ENCODE data around the gene LGALS8. TPM values are rescaled to one million over a fixed set of nuclear protein-coding genes. Genes with fewer than 3 reads are reported as not detected.

The LGALS8 gene
- total RNA-seq, 1 donor from 2014 or later = 15.7 TPM

- Histone ChIP-seq H3K36me3 (ENCODE audit: control insufficient read depth in 3 of 3, insufficient read depth in 3 of 3, low read length in 3 of 3) (peaks cover 24 to 28% (median 25%) of the 10 kb centered on the region in 3 donors), H3K9me3 (ENCODE audit: control insufficient read depth in 3 of 3, low read length in 3 of 3) (no peaks in the 10 kb centered on the region), H3K27me3 (ENCODE audit: control insufficient read depth in 3 of 3, insufficient read depth in 3 of 3, low read length in 3 of 3) (no peaks in the 10 kb centered on the region), H3K4me3 (ENCODE audit: low read length in 3 of 3) (no peak overlapping the region), H3K27ac (ENCODE audit: low read depth, low read length) (no peak overlapping the region), H3K9ac (ENCODE audit: low read depth in 1 of 3, low read length in 3 of 3) (no peak overlapping the region), H3K4me1 (ENCODE audit: control insufficient read depth in 3 of 3, insufficient read depth in 3 of 3, low read length in 3 of 3) (peaks cover 7 to 8% (median 7%) of the 10 kb centered on the region in 3 donors)
These were observed 11.9 kb downstream of the LGALS8 start for GRCh38 chr1:236535662-236536161.

GRCh38 chr1:236536540-236536939 is 12.8 kb downstream of the LGALS8 start:
- peaks cover 7% of the 10 kb centered on the region in 3 donors for H3K4me1 ChIP-seq (ENCODE audit: control insufficient read depth in 3 of 3, insufficient read depth in 3 of 3, low read length in 3 of 3)
- no peak overlapping the region for H3K27ac ChIP-seq (ENCODE audit: low read depth, low read length)
- peaks cover 28 to 33% (median 29%) of the 10 kb centered on the region in 3 donors for H3K36me3 ChIP-seq (ENCODE audit: control insufficient read depth in 3 of 3, insufficient read depth in 3 of 3, low read length in 3 of 3)
- no peak overlapping the region for H3K4me3 ChIP-seq (ENCODE audit: low read length in 3 of 3)
- H3K9ac ChIP-seq (ENCODE audit: low read depth in 1 of 3, low read length in 3 of 3) = no peak overlapping the region
- H3K27me3 ChIP-seq (ENCODE audit: control insufficient read depth in 3 of 3, insufficient read depth in 3 of 3, low read length in 3 of 3) = no peaks in the 10 kb centered on the region
- H3K9me3 ChIP-seq (ENCODE audit: control insufficient read depth in 3 of 3, low read length in 3 of 3) = no peaks in the 10 kb centered on the region

- no peaks in the 10 kb centered on the region for H3K27me3 ChIP-seq (ENCODE audit: control insufficient read depth in 3 of 3, insufficient read depth in 3 of 3, low read length in 3 of 3)
- no peaks in the 10 kb centered on the region for H3K9me3 ChIP-seq (ENCODE audit: control insufficient read depth in 3 of 3, low read length in 3 of 3)
- H3K9ac ChIP-seq (ENCODE audit: low read depth in 1 of 3, low read length in 3 of 3) = no peak overlapping the region
- H3K27ac ChIP-seq (ENCODE audit: low read depth, low read length) = no peak overlapping the region
- no peaks in the 10 kb centered on the region for H3K4me1 ChIP-seq (ENCODE audit: control insufficient read depth in 3 of 3, insufficient read depth in 3 of 3, low read length in 3 of 3)
- no peak overlapping the region for H3K4me3 ChIP-seq (ENCODE audit: low read length in 3 of 3)
- peaks cover 43 to 65% (median 59%) of the 10 kb centered on the region in 3 donors for H3K36me3 ChIP-seq (ENCODE audit: control insufficient read depth in 3 of 3, insufficient read depth in 3 of 3, low read length in 3 of 3)
These were observed 17.2 kb downstream of the LGALS8 start for GRCh38 chr1:236540813-236541465.

- H3K36me3 ChIP-seq (ENCODE audit: control insufficient read depth in 3 of 3, insufficient read depth in 3 of 3, low read length in 3 of 3) = peaks cover 46 to 66% (median 66%) of the 10 kb centered on the region in 3 donors
- H3K9me3 ChIP-seq (ENCODE audit: control insufficient read depth in 3 of 3, low read length in 3 of 3) = no peaks in the 10 kb centered on the region
These were observed 17.9 kb downstream of the LGALS8 start for GRCh38 chr1:236541710-236542109.

GRCh38 chr1:236543065-236543669 is 19.4 kb downstream of the LGALS8 start:
- H3K9ac ChIP-seq (ENCODE audit: low read depth in 1 of 3, low read length in 3 of 3) = no peak overlapping the region

More at GRCh38 chr1:236541710-236542109, 17.9 kb downstream of the LGALS8 start:
- no peak overlapping the region for H3K4me3 ChIP-seq (ENCODE audit: low read length in 3 of 3)
- no peaks in the 10 kb centered on the region for H3K4me1 ChIP-seq (ENCODE audit: control insufficient read depth in 3 of 3, insufficient read depth in 3 of 3, low read length in 3 of 3)
- H3K27me3 ChIP-seq (ENCODE audit: control insufficient read depth in 3 of 3, insufficient read depth in 3 of 3, low read length in 3 of 3) = no peaks in the 10 kb centered on the region
- H3K27ac ChIP-seq (ENCODE audit: low read depth, low read length) = no peak overlapping the region
- H3K9ac ChIP-seq (ENCODE audit: low read depth in 1 of 3, low read length in 3 of 3) = no peak overlapping the region

GRCh38 chr1:236545621-236546169 is 21.9 kb downstream of the LGALS8 start:
- H3K4me3 ChIP-seq (ENCODE audit: low read length in 3 of 3) = no peak overlapping the region
- H3K27ac ChIP-seq (ENCODE audit: low read depth, low read length) = no peak overlapping the region
- no peaks in the 10 kb centered on the region for H3K4me1 ChIP-seq (ENCODE audit: control insufficient read depth in 3 of 3, insufficient read depth in 3 of 3, low read length in 3 of 3)
- H3K9me3 ChIP-seq (ENCODE audit: control insufficient read depth in 3 of 3, low read length in 3 of 3) = no peaks in the 10 kb centered on the region
- no peaks in the 10 kb centered on the region for H3K27me3 ChIP-seq (ENCODE audit: control insufficient read depth in 3 of 3, insufficient read depth in 3 of 3, low read length in 3 of 3)
- no peak overlapping the region for H3K9ac ChIP-seq (ENCODE audit: low read depth in 1 of 3, low read length in 3 of 3)
- H3K36me3 ChIP-seq (ENCODE audit: control insufficient read depth in 3 of 3, insufficient read depth in 3 of 3, low read length in 3 of 3) = peaks cover 53 to 88% (median 80%) of the 10 kb centered on the region in 3 donors

More at GRCh38 chr1:236543065-236543669, 19.4 kb downstream of the LGALS8 start:
- Histone ChIP-seq H3K4me3 (ENCODE audit: low read length in 3 of 3) (no peak overlapping the region), H3K27me3 (ENCODE audit: control insufficient read depth in 3 of 3, insufficient read depth in 3 of 3, low read length in 3 of 3) (no peaks in the 10 kb centered on the region), H3K4me1 (ENCODE audit: control insufficient read depth in 3 of 3, insufficient read depth in 3 of 3, low read length in 3 of 3) (no peaks in the 10 kb centered on the region), H3K9me3 (ENCODE audit: control insufficient read depth in 3 of 3, low read length in 3 of 3) (no peaks in the 10 kb centered on the region), H3K36me3 (ENCODE audit: control insufficient read depth in 3 of 3, insufficient read depth in 3 of 3, low read length in 3 of 3) (peaks cover 50 to 77% (median 77%) of the 10 kb centered on the region in 3 donors), H3K27ac (ENCODE audit: low read depth, low read length) (no peak overlapping the region)

GRCh38 chr1:236548452-236548851 is 24.7 kb downstream of the LGALS8 start:
- H3K36me3 ChIP-seq (ENCODE audit: control insufficient read depth in 3 of 3, insufficient read depth in 3 of 3, low read length in 3 of 3) = peaks cover 62 to 87% (median 84%) of the 10 kb centered on the region in 3 donors
- no peaks in the 10 kb centered on the region for H3K4me1 ChIP-seq (ENCODE audit: control insufficient read depth in 3 of 3, insufficient read depth in 3 of 3, low read length in 3 of 3)
- no peak overlapping the region for H3K27ac ChIP-seq (ENCODE audit: low read depth, low read length)
- no peak overlapping the region for H3K9ac ChIP-seq (ENCODE audit: low read depth in 1 of 3, low read length in 3 of 3)
- H3K9me3 ChIP-seq (ENCODE audit: control insufficient read depth in 3 of 3, low read length in 3 of 3) = no peaks in the 10 kb centered on the region
- no peak overlapping the region for H3K4me3 ChIP-seq (ENCODE audit: low read length in 3 of 3)
- H3K27me3 ChIP-seq (ENCODE audit: control insufficient read depth in 3 of 3, insufficient read depth in 3 of 3, low read length in 3 of 3) = no peaks in the 10 kb centered on the region

- no peaks in the 10 kb centered on the region for H3K4me1 ChIP-seq (ENCODE audit: control insufficient read depth in 3 of 3, insufficient read depth in 3 of 3, low read length in 3 of 3)
- no peak overlapping the region for H3K9ac ChIP-seq (ENCODE audit: low read depth in 1 of 3, low read length in 3 of 3)
- H3K27me3 ChIP-seq (ENCODE audit: control insufficient read depth in 3 of 3, insufficient read depth in 3 of 3, low read length in 3 of 3) = no peaks in the 10 kb centered on the region
- H3K36me3 ChIP-seq (ENCODE audit: control insufficient read depth in 3 of 3, insufficient read depth in 3 of 3, low read length in 3 of 3) = peaks cover 61 to 83% (median 80%) of the 10 kb centered on the region in 3 donors
- H3K9me3 ChIP-seq (ENCODE audit: control insufficient read depth in 3 of 3, low read length in 3 of 3) = no peaks in the 10 kb centered on the region
- H3K4me3 ChIP-seq (ENCODE audit: low read length in 3 of 3) = no peak overlapping the region
- no peak overlapping the region for H3K27ac ChIP-seq (ENCODE audit: low read depth, low read length)
These were observed 27.4 kb downstream of the LGALS8 start for GRCh38 chr1:236550961-236551851.

GRCh38 chr1:236552096-236552495 is 28.3 kb downstream of the LGALS8 start:
- no peaks in the 10 kb centered on the region for H3K9me3 ChIP-seq (ENCODE audit: control insufficient read depth in 3 of 3, low read length in 3 of 3)
- H3K27ac ChIP-seq (ENCODE audit: low read depth, low read length) = no peak overlapping the region
- peaks cover 67 to 85% (median 83%) of the 10 kb centered on the region in 3 donors for H3K36me3 ChIP-seq (ENCODE audit: control insufficient read depth in 3 of 3, insufficient read depth in 3 of 3, low read length in 3 of 3)
- H3K27me3 ChIP-seq (ENCODE audit: control insufficient read depth in 3 of 3, insufficient read depth in 3 of 3, low read length in 3 of 3) = no peaks in the 10 kb centered on the region
- H3K9ac ChIP-seq (ENCODE audit: low read depth in 1 of 3, low read length in 3 of 3) = no peak overlapping the region
- H3K4me3 ChIP-seq (ENCODE audit: low read length in 3 of 3) = no peak overlapping the region
- no peaks in the 10 kb centered on the region for H3K4me1 ChIP-seq (ENCODE audit: control insufficient read depth in 3 of 3, insufficient read depth in 3 of 3, low read length in 3 of 3)
